HCT116 (cell line): Measurements from ENCODE around the gene KCNJ10. TPM values are rescaled to one million over a fixed set of nuclear protein-coding genes. Genes with fewer than 3 reads are reported as not detected.

Experiments used
- ATAC-seq: fragments of 200-7000 bp; cut with Tn5 transposase; 2 replicates; pipeline ENCODE4 v1.9.1; 2020; ENCODE audit warnings: mild to moderate bottlenecking, moderate library complexity
- BruUV-seq: library from RNA; stranded (reverse); fragments of 400-500 nt; replicated peaks from 2 replicates; lab custom pipeline; 2021; lab: Mats Ljungman, UMichigan
- CTCF ChIA-PET: fragments of 300-600 bp; sonication (Branson Sonifier 250); formaldehyde crosslinking; loops from one replicate; lab custom pipeline; 2021; ENCODE audit warnings: antibody characterized with exemption; lab: Charles Lee
- POLR2A ChIA-PET: fragments of 300-600, 350-600 bp; sonication (Branson Sonifier 250); formaldehyde crosslinking; loops from one replicate; lab custom pipeline; 2021; ENCODE audit warnings: antibody characterized with exemption; lab: Charles Lee
- RAD21 ChIA-PET, 2 experiments: fragments of 300-600 bp; sonication (Branson Sonifier 250); formaldehyde crosslinking; loops; one replicate each; lab custom pipeline; 2023; ENCODE audit warnings: low total read pairs in 2 of 2; ENCODE audit not compliant: uncharacterized antibody in 2 of 2, unreplicated experiment in 2 of 2, low non-redundant PET in 1 of 2; lab: Charles Lee
- DNase-seq: peaks from one replicate; pipeline ENCODE4 v3.0.0-alpha.2; 2010; ENCODE audit warnings: low read depth, low spot score
- H2AFZ ChIP-seq: fragments of 200-600 bp; shearing (Covaris generic), sonication (generic); 2 replicates; pipeline ENCODE4 v1.6.1; 2017; ENCODE audit warnings: low read depth, mixed run types, mixed read lengths, antibody characterized with exemption, low read length; ENCODE audit not compliant: poor library complexity, severe bottlenecking
- H3K27ac ChIP-seq: 2 replicates; pipeline ENCODE4 v1.5.1; 2012; ENCODE audit warnings: low read depth, low read length
- H3K27me3 ChIP-seq: fragments of 200-600 bp; sonication (generic); 2 replicates; pipeline ENCODE4 v1.6.1; 2016; ENCODE audit warnings: mixed run types, low read length, mixed read lengths; ENCODE audit not compliant: insufficient read depth
- H3K36me3 ChIP-seq, 2 experiments: fragments of 200-500 bp in 1 of 2; fragments of 200-600 bp in 1 of 2; sonication (Bioruptor generic) in 1 of 2; sonication (generic) in 1 of 2; 2 replicates each; pipeline versions ENCODE4 v1.5.1 to v1.6.1; 2014 to 2016; ENCODE audit warnings: low read length in 2 of 2, inconsistent platforms in 1 of 2, mixed read lengths in 1 of 2, mixed run types in 1 of 2; ENCODE audit not compliant: insufficient read depth in 2 of 2, control insufficient read depth in 1 of 2
- H3K4me1 ChIP-seq, 2 experiments: fragments of 200-600 bp in 1 of 2; sonication (generic) in 1 of 2; 2 replicates each; pipeline versions ENCODE4 v1.5.1 to v1.6.1; 2012 to 2017; ENCODE audit warnings: low read length in 2 of 2, inconsistent platforms in 1 of 2, mild to moderate bottlenecking in 1 of 2, mixed read lengths in 1 of 2, mixed run types in 1 of 2, moderate library complexity in 1 of 2; ENCODE audit not compliant: insufficient read depth in 2 of 2, control insufficient read depth in 1 of 2
- H3K4me2 ChIP-seq: fragments of 200-600 bp; sonication (generic); 2 replicates; pipeline ENCODE4 v1.6.1; 2017; ENCODE audit warnings: mixed run types, low read length, mixed read lengths
- H3K4me3 ChIP-seq, 2 experiments: fragments of 200-600 bp in 1 of 2; sonication (generic) in 1 of 2; replicated peaks in 1 of 2; 2 replicates each; pipeline ENCODE4 v1.5.1; 2011 to 2016; ENCODE audit warnings: low read length in 2 of 2, control low read depth in 1 of 2, low read depth in 1 of 2, mild to moderate bottlenecking in 1 of 2, mixed read lengths in 1 of 2, mixed run types in 1 of 2
- H3K79me2 ChIP-seq: fragments of 200-600 bp; sonication (generic); 2 replicates; pipeline ENCODE4 v1.6.1; 2017; ENCODE audit warnings: mild to moderate bottlenecking, mixed run types, low read length, moderate library complexity, mixed read lengths; ENCODE audit not compliant: insufficient read depth
- H3K9ac ChIP-seq: fragments of 200-600 bp; sonication (generic); 2 replicates; pipeline ENCODE4 v1.6.1; 2016; ENCODE audit warnings: low read length, mixed read lengths
- H3K9me2 ChIP-seq: fragments of 200-600 bp; sonication (generic), shearing (Covaris generic); 2 replicates; pipeline ENCODE4 v1.6.1; 2017; ENCODE audit warnings: mixed run types, mild to moderate bottlenecking, moderate library complexity; ENCODE audit not compliant: insufficient read depth
- H3K9me3 ChIP-seq, 2 experiments: fragments of 200-500 bp in 1 of 2; fragments of 200-600 bp in 1 of 2; sonication (Bioruptor generic) in 1 of 2; sonication (generic) in 1 of 2; 2 replicates each; pipeline ENCODE4 v1.6.1; 2014 to 2017; ENCODE audit warnings: low read length in 2 of 2, mixed read lengths in 2 of 2, inconsistent platforms in 1 of 2, low read depth in 1 of 2, mild to moderate bottlenecking in 1 of 2, mixed run types in 1 of 2, moderate library complexity in 1 of 2; ENCODE audit not compliant: control insufficient read depth in 1 of 2, insufficient read depth in 1 of 2
- H4K20me1 ChIP-seq: fragments of 200-600 bp; sonication (generic), shearing (Covaris generic); 2 replicates; pipeline ENCODE4 v1.6.1; 2017; ENCODE audit warnings: mixed run types, mild to moderate bottlenecking, moderate library complexity; ENCODE audit not compliant: insufficient read depth
- CBX3 ChIP-seq: IDR thresholded peaks from 2 replicates; pipeline ENCODE4 v1.6.1; 2012; ENCODE audit warnings: low read depth
- CTCF ChIP-seq, 3 experiments: fragments of 200-600 bp in 1 of 3; sonication (generic) in 1 of 3; IDR thresholded peaks in 2 of 3; conservative IDR thresholded peaks in 1 of 3; 2 replicates each; pipeline ENCODE4 v1.5.1; 2012 to 2017; ENCODE audit warnings: low read depth in 2 of 3, low read length in 2 of 3, antibody characterized with exemption in 1 of 3, borderline replicate concordance in 1 of 3, control low read depth in 1 of 3, mild to moderate bottlenecking in 1 of 3, mixed read lengths in 1 of 3, mixed run types in 1 of 3, moderate library complexity in 1 of 3; ENCODE audit not compliant: insufficient read depth in 1 of 3
- JUND ChIP-seq: IDR thresholded peaks from 2 replicates; pipeline ENCODE4 v1.6.1; 2012
- REST ChIP-seq: IDR thresholded peaks from 2 replicates; pipeline ENCODE4 v1.6.1; 2012; ENCODE audit warnings: low read depth
- SIN3A ChIP-seq: IDR thresholded peaks from 2 replicates; pipeline ENCODE4 v1.6.1; 2012; ENCODE audit warnings: low read depth
- SP1 ChIP-seq: IDR thresholded peaks from 2 replicates; pipeline ENCODE4 v1.6.1; 2012; ENCODE audit warnings: low read depth
- TCF7L2 ChIP-seq: IDR thresholded peaks from 2 replicates; pipeline ENCODE4 v1.7.0; 2011; ENCODE audit warnings: borderline replicate concordance, inconsistent platforms; ENCODE audit not compliant: insufficient read depth, insufficient read length; ENCODE audit errors: extremely low read depth
- intact Hi-C: fragments of 100-400 bp; cut with micrococcal nuclease; formaldehyde crosslinking; loops from 2 replicates; pipeline ENCODE4 v1.10.0; 2022
- total RNA-seq: library from RNA; stranded (reverse); gene quantifications from one replicate; pipeline ENCODE4 v1.2.1, GENCODE V29; 2021; ENCODE audit not compliant: unreplicated experiment

Gene KCNJ10
- total RNA-seq, 1 experiment from 2014 or later, result 0.57 TPM

DNA sequence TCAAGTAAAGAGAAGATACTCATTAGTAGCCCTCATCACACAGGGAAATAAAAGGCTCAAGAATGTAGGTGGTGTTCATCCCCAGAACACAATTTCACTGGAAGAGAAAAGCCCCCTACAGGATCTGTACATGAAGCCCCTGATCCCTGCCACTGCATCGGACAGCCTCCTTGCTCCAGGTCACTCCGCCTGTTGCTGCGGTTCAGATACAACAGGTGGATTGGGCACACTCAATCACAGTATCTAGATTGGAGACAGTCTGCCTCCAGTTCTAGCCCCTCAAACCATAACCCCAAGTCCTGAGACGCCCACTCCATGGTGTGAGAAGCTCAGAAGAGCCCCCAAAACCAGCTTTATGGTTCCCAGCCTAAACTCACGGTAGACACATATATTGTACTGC is 117.0 kb downstream of the KCNJ10 start:
- no peak overlapping the region for H3K27ac ChIP-seq
- intact Hi-C loops, result no loop called here
- H2AFZ ChIP-seq, result no peak overlapping the region
- peaks cover 10% of the 10 kb centered on the region for H3K27me3 ChIP-seq
- no peaks in the 10 kb centered on the region for H3K9me3 ChIP-seq
- no peaks in the 10 kb centered on the region for H3K4me1 ChIP-seq
- no TSS peak for BruUV-seq
- no peaks in the 10 kb centered on the region for H3K36me3 ChIP-seq
- no peaks in the 10 kb centered on the region for H3K9me2 ChIP-seq
- H3K79me2 ChIP-seq, result no peaks in the 10 kb centered on the region
- H4K20me1 ChIP-seq, result no peaks in the 10 kb centered on the region
- ATAC-seq, result no peak
- ChIA-PET CTCF (interaction anchor here (2.9 kb wide), 1 partner anchor 54 kb away, joined by 11 read pairs; no protein-coding TSS in a partner anchor), RAD21 (no interaction called here), POLR2A (no interaction called here)
- TF ChIP-seq TCF7L2 (no peak), CBX3 (no peak), JUND (no peak), SP1 (no peak), REST (no peak), SIN3A (no peak), CTCF (IDR thresholded peaks at IDR 0.05 in 2 of 3, conservative IDR thresholded peaks at IDR 0.05 in 1 of 3; ENCODE audit: borderline replicate concordance in 1 of 3, insufficient read depth in 1 of 3, low read depth in 2 of 3, low read length in 2 of 3) (no peak)
- H3K9ac ChIP-seq, result no peak overlapping the region
- H3K4me2 ChIP-seq, result no peak overlapping the region
- H3K4me3 ChIP-seq, result no peak overlapping the region
- no peak for DNase-seq
